GM21619 (cell line): Measurements from ENCODE around the gene ERG.

Experiments used
- ATAC-seq: cut with Tn5 transposase; IDR thresholded peaks from one replicate; pipeline ENCODE4 v1.9.1; 2021; ENCODE audit not compliant: unreplicated experiment

Gene ERG

DNA sequence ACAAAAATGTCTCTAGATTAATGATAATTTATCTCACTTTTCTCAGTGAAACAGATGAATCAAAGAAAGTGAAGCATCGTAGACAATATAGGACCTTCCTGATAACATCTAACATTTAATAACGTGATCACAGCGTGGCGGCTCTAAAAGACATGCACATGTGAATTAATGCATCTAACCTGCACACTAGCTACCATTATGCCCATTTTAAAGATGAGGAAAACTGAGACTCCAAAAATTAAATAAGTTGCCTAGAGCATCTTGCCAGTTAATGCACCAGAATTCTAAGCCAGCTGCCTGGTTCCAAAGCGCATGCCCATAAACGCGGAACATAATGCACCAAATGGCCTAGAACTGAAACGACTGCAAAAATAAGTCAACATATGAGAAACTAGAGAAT is 23.5 kb downstream of the ERG start:
- no peak for ATAC-seq

GRCh38 chr21:38474124-38474523 is 24.2 kb downstream of the ERG start:
- ATAC-seq = no peak

DNA sequence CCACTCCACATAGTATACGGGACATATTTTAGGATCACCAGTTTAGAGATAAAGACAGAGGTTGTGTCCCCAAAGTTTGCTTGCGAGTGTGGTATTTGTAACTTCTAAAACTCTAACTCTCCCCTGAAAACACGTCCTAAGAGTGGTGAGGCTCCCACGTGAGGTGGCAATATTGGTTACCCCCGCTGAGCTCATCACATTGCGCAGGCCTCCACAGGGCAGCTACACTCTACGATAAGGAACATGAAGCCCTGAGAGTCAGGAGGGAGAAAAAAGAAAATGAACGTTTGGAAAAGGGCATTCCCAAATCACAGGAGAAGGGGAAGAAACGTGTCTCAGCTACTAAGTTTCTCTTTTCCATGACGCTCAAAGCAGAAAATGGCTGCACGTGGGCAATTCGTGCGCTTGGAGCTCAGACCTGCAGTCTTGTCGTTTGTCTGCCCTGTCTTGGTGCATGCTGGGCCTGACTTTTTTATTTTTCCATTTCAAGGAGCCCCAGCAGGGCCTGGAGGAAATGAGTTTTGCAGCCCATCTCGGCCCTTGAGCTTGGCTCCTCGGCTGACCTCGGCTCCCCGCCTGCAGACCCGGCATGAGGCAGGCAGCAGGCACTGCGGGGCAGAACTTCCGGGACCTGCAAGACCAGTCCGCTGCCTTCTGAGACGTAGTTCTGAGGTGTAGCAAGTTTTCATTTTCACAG is 25.7 kb downstream of the ERG start:
- no peak for ATAC-seq

DNA sequence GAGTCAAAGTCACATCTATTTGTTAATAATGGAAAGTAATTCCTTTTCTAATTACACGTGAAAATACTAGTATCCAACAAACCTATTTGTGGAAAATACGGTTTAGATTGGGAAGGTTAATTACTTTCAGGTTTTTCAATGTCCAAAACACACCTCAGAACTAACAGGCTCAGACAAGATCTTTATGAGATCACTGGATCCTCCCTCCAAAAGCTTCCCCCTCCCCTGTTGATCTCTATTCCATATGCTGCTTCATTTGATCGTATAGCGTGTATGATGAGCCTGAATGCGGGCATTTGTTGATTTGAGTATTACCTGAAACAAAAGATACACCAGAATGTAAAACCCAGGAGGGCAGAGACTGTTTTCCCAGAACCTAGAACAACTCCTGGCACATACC is 26.5 kb downstream of the ERG start:
- ATAC-seq = no peak

GRCh38 chr21:38470755-38471154 is 27.5 kb downstream of the ERG start:
- ATAC-seq = no peak

GRCh38 chr21:38469642-38470041 is 28.6 kb downstream of the ERG start:
- no peak for ATAC-seq

GRCh38 chr21:38468989-38469388 is 29.3 kb downstream of the ERG start:
- no peak for ATAC-seq

GRCh38 chr21:38467911-38468310 is 30.4 kb downstream of the ERG start:
- ATAC-seq = no peak

GRCh38 chr21:38467374-38467773 is 30.9 kb downstream of the ERG start:
- ATAC-seq = no peak

DNA sequence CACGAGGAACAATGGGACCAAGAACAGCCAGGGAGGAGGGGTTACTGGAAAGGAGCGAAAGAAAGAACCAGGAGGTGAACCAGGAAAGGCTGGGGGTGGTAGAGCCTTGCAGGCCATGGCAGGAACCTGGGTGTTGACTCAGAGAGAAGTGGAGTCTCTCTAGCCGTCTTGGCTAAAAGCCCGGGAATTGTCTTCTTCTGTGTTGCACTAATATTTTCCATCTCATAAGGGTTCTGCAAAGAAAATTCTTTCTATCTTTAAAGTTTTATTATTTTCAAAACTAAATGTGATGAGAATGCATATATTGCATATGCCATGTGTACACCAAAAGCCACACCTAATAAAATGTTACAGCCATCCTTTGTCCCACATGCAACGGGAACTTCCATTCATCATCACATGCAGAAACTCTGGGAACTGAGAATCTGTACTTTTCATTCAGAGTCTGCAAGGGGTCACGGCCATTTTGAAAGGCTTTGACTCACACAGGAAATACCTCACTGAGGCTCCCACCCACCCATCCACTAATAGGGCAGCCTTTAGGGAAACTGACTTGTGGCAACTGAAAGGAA is 38.0 kb downstream of the ERG start:
- ATAC-seq = no peak

DNA sequence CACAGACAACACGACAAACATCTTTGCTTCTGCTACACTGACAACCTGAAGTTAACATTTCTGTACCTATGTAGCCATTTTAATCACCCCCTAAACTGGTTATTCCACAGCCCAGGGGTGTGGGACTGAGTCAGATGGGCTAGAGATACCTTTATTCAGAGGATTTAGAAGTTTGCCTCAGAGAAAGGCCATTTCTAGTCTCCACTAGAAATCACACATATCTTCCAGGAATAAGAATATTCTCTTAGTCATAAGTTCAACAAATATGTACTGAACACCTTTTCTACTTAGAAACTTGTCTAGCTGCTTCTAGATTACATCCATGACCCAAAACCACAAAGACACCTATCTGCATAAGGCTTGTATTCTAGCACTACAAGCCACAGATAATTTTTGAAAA is 38.8 kb downstream of the ERG start:
- ATAC-seq = no peak

- no peak for ATAC-seq
Observed at GRCh38 chr21:38455403-38455802, 42.9 kb downstream of the ERG start.

DNA sequence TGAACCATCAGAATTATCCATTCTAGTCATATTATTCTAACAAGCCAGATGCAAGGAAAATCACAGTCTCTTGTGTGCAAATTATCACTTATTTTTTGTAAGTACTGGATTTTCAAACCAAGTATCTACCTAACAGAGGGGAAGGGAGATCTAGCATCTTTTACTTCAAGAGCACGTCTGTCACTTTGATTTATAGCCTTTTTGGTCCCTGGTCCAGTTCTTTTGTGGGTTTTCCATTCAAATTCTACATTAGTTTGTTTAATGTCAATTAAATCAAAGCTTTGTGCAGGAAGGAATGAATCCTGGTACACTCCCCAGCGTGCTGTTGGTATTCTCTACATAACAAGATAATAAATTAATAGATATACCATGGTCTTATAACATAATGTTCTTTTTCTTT is 43.6 kb downstream of the ERG start:
- no peak for ATAC-seq

DNA sequence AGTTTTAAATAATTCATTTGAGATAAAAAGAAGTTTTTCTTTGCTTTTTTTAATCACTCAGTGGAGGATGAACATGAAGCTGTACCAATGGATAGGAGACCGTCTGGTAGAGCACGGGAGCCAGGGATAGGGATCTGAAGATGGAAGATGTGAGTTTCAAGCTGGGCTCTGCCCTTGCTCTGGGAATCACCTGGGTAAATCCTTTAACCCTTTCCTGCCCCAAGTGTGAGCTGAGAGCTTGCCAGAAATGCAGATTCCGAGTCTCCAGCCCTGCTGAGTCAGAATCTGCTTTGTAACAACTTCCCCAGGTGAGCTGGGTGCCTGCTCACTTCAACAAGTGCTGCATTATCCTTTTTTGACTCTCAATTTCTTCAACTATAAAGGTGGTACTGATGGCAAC is 44.1 kb downstream of the ERG start:
- no peak for ATAC-seq

- ATAC-seq = no peak
Observed at GRCh38 chr21:38448671-38449385, 49.4 kb downstream of the ERG start.

DNA sequence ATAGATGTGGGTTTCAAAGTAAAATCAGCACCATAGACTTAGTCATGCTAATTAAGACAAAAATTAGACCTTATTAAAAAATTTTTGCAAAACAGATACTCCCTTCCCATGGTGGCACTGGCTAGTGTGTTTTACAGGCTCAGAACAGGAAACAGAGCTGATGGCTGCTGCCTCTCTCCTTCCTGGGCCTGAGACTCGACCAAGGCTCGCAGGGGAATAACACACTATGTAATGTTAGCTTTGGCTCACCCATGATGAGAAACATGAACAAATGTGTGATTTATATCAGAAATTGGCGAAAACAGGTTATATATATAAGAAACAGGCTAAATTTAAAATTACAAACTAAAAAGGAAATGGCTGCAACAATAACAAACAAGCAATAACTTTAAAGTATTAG is 50.7 kb downstream of the ERG start:
- ATAC-seq = no peak

DNA sequence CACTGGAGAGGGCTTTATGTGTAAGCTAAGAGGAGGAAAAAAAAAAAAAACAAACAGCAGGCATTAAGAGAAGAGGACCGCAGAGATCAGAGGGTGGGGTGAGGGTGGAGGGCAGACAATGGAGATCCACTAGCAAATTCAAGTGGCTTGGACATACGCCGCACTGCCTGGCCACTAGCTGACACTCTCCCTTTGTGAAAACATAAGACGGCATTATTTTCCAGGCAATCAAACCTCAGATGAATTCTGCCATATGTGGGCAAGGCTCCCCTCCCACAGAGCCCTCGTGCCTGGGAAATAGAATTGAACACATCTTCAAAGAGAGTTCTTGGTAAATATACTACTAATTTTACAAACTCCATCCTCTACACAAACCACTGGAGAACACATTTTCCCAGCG is 53.6 kb downstream of the ERG start:
- ATAC-seq = no peak

GRCh38 chr21:38443110-38443509 is 55.2 kb downstream of the ERG start:
- ATAC-seq = no peak

GRCh38 chr21:38441153-38441552 is 57.1 kb downstream of the ERG start:
- ATAC-seq = no peak

DNA sequence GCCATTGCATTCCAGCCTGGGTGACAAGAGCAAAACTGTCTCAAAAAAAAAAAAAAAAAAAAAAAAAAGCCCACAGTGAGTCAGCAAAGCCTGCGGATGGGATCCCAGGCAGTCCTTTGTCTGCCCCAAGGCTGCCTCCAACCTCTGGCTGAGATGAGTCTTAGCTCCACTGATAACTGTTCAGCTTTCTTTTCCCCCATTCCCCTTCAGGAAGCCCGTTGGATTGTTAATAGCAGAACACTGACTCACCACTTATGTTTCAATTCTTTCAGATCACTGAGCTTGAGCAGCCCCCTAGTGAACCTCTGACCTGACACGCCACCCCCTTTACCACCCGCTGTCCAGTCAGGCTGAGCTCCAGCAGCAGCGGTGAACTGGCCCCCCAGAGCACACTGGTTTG is 57.5 kb downstream of the ERG start:
- no peak for ATAC-seq

GRCh38 chr21:38439957-38440356 is 58.3 kb downstream of the ERG start:
- no peak for ATAC-seq

DNA sequence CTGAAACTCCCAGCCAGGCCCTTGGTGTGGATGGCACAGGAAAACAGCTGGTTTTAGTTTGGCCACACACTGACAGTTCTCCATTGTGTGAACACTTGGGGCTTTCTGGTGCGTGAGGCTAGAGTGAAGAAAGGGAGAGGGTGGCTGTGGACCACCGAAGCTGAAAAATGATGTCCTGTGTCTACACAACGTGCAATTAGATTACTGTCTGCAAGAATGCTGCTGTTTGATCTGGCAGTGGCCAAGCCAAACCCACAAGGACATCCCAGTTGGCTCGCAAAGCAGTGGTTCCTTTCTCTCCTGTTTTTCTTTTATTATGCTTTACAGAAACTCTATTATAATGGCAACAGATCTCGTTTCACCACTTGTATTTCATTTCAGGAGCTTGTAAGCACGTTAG is 58.9 kb downstream of the ERG start:
- ATAC-seq = no peak
